ENCODE results near the gene SLX4.

DNA sequence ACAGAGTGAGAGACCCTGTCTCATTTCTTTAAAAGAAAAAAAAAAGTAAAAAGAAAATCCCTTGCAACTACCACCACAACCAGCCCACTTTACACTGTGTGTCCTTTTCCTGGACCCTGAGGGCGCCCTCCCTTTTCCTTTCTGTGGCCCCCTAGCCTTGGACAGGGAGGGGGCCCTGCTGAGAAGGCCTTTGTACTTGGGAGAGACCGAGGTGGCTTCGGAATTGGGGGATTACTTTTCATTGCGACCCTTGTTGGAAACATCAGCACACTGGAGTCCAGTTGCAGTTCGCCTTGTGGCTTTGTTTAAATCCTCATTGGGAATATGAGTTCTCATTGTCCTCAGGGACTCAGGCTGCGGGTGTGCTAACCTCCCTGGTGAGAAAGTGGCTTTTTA is 33.7 kb upstream of the SLX4 start:
- no peak for TF ChIP-seq POLR2A (IDR thresholded peaks at IDR 0.05; ENCODE audit: borderline replicate concordance, extremely low read depth, insufficient read depth, insufficient read length)
- no peak for TF ChIP-seq MAX (IDR thresholded peaks at IDR 0.05)
- TF ChIP-seq CTCF (IDR thresholded peaks at IDR 0.05 in 2 of 3, conservative IDR thresholded peaks at IDR 0.05 in 1 of 3; ENCODE audit: borderline replicate concordance in 1 of 3, insufficient read depth in 1 of 3, low read depth in 2 of 3, low read length in 2 of 3): no peak
- no peak for TF ChIP-seq POLR2AphosphoS5 (IDR thresholded peaks at IDR 0.05; ENCODE audit: low read depth, low read length)
- no peak for TF ChIP-seq ELF1 (IDR thresholded peaks at IDR 0.05; ENCODE audit: borderline replicate concordance, low read depth)
- TF ChIP-seq RAD21 (IDR thresholded peaks at IDR 0.05; ENCODE audit: low read depth): no peak
- no peak for TF ChIP-seq ZNF274 (IDR thresholded peaks at IDR 0.05; ENCODE audit: low read depth, low read length)
- TF ChIP-seq, protein P1, sequence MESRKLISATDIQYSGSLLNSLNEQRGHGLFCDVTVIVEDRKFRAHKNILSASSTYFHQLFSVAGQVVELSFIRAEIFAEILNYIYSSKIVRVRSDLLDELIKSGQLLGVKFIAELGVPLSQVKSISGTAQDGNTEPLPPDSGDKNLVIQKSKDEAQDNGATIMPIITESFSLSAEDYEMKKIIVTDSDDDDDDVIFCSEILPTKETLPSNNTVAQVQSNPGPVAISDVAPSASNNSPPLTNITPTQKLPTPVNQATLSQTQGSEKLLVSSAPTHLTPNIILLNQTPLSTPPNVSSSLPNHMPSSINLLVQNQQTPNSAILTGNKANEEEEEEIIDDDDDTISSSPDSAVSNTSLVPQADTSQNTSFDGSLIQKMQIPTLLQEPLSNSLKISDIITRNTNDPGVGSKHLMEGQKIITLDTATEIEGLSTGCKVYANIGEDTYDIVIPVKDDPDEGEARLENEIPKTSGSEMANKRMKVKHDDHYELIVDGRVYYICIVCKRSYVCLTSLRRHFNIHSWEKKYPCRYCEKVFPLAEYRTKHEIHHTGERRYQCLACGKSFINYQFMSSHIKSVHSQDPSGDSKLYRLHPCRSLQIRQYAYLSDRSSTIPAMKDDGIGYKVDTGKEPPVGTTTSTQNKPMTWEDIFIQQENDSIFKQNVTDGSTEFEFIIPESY (IDR thresholded peaks at IDR 0.05; ENCODE audit: extremely low read depth, insufficient replicate concordance, low read length): no peak
- TF ChIP-seq EZH2 (IDR thresholded peaks at IDR 0.05): no peak
